Dendritic cell treated with granulocyte-macrophage colony-stimulating factor and Interleukin-4, amounts not matched to agents 40 ng/mL and 50 ng/mL, for 4 days (primary cell): ENCODE measurements around the gene DELE1.
A peak's percentile ranks its signal among the peaks of the same experiment; 100 is the strongest.

Source experiments
- H3K27ac Mint-ChIP-seq: one replicate; pipeline ENCODE4 v1.8.0; 2022; ENCODE audit warnings: mild to moderate bottlenecking, mixed read lengths
- H3K27me3 Mint-ChIP-seq: one replicate; pipeline ENCODE4 v1.8.0; 2022; ENCODE audit warnings: mild to moderate bottlenecking, mixed read lengths
- H3K36me3 Mint-ChIP-seq: one replicate; pipeline ENCODE4 v1.8.0; 2022; ENCODE audit warnings: low read depth, mixed read lengths
- H3K4me1 Mint-ChIP-seq: one replicate; pipeline ENCODE4 v1.8.0; 2022; ENCODE audit warnings: low read depth, mixed read lengths
- H3K4me3 Mint-ChIP-seq: one replicate; pipeline ENCODE4 v1.8.0; 2022; ENCODE audit warnings: mild to moderate bottlenecking, moderate library complexity, mixed read lengths
- H3K9me3 Mint-ChIP-seq: one replicate; pipeline ENCODE4 v1.8.0; 2022; ENCODE audit warnings: mixed read lengths
- intact Hi-C: fragments of 100-400 bp; cut with micrococcal nuclease; formaldehyde crosslinking; loops from one replicate; pipeline ENCODE4 v1.15.0; 2022

DELE1 gene

DNA sequence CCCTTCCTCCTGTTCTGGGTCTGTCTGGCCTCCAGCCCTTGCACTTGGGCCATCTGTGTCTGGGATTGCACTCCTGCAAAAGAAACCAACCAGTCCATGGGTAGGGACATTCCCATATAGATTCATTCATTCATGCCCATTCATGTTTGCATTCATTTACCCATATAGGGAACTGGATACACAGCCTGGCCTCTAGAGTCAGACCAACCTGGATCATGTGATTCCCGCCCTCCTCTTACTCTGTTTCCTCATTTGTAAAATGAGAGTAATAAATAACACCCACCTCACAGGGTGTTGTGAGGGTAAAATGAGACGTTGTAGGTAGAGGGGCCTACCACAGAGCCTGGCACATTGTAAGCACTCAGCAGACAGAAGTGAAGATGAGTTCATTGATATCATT, 25.8 kb downstream of the DELE1 start:
- H3K9me3 Mint-ChIP-seq, result no peaks in the 10 kb centered on the region
- peaks cover 6% of the 10 kb centered on the region for H3K27me3 Mint-ChIP-seq
- H3K36me3 Mint-ChIP-seq, result peaks cover 5% of the 10 kb centered on the region
- no peak overlapping the region for H3K27ac Mint-ChIP-seq
- H3K4me3 Mint-ChIP-seq, result no peak overlapping the region
- intact Hi-C loops, result no loop called here
- H3K4me1 Mint-ChIP-seq, result peaks cover 70% of the 10 kb centered on the region

DNA sequence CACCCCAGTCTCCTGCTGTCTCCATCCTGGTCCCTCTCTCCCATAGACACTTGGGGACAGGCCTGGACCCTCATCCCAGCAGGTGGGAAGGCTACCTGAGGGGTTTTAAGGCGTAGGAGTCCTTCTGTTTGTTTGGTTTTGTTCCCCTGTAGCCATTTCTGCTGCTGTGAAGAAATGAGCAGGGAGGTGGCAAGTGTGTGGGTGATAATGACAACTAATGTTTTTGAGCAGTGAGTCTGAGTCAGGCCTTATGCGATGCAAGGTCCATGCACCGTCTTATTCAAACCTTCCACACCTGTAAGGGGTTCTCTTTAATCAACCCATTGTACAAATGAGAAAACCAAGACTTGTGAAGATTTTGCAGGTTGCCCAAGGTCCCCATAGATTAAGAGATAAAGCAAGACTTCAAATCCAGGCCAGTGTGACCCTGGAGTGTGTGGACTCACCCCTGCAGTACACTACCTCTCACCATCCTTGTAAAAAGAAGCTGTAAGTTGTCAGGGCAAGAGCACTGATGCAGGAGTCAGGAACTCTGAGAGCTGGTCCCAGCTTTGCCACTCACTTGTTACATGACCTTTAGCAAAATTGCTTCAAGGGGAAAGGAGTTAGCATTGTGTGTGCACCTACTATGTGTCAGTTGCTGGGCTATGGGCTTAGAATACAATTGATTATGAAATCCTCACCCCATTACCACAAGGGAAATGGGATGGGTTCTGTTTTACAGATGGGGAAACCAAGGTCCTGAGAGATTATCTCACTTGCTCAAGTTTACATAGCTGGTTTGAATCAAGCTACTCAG, 26.7 kb downstream of the DELE1 start:
- Mint-ChIP-seq H3K36me3 (no peaks in the 10 kb centered on the region), H3K27me3 (peaks cover 6% of the 10 kb centered on the region), H3K27ac (no peak overlapping the region), H3K9me3 (no peaks in the 10 kb centered on the region), H3K4me1 (peaks cover 77% of the 10 kb centered on the region), H3K4me3 (no peak overlapping the region)
- intact Hi-C loops, result no loop called here

DNA sequence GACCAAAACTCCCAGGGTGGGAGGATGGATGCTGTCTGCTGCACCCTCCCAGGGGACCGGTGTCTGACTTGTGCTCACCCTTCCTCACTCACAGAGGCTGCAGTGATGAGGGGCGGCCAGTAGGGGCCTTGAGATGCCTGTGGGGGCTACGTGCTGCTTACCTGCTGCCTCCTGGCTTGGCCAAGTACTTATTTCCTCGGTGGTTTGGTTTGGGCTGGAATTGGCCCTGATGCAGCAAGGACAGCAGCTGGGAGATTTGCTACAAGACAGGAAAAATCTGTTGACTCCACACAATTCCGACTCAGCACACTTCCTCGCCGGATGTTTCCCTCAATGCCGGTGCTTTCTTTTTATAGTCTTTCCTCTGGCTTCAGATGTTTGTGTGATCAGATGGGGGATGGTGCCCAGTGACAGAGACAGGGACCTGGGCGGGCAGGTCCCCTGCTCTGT, 27.7 kb downstream of the DELE1 start:
- Mint-ChIP-seq H3K36me3 (no peaks in the 10 kb centered on the region), H3K27me3 (peaks cover 8% of the 10 kb centered on the region), H3K27ac (peak overlapping the region; percentile 54), H3K4me3 (no peak overlapping the region), H3K9me3 (no peaks in the 10 kb centered on the region), H3K4me1 (peaks cover 69% of the 10 kb centered on the region)
- intact Hi-C loops, result no loop called here

DNA sequence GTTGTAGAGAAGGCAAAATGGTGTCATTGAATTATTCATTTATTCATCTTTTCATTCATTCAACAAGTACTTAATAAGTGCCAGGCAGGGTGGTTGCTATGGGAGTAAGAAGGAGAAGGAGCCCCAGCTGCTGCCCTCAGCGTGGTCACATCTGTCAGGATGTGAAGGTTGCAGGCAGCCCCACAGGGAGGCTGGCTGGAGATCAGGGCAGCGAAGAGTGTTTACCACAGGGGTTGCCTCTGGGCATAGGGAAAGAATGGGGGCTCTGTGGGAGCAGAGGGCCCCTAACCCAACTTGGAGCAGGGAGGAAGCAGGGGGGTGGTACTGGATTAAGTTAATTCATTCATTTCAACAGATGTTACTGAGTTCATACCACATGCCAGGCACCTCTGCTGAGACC, 28.3 kb downstream of the DELE1 start:
- Mint-ChIP-seq H3K36me3 (no peaks in the 10 kb centered on the region), H3K4me1 (peaks cover 65% of the 10 kb centered on the region), H3K27ac (peak overlapping the region; percentile 54), H3K9me3 (no peaks in the 10 kb centered on the region), H3K4me3 (no peak overlapping the region), H3K27me3 (peaks cover 8% of the 10 kb centered on the region)
- intact Hi-C loops, result no loop called here

DNA sequence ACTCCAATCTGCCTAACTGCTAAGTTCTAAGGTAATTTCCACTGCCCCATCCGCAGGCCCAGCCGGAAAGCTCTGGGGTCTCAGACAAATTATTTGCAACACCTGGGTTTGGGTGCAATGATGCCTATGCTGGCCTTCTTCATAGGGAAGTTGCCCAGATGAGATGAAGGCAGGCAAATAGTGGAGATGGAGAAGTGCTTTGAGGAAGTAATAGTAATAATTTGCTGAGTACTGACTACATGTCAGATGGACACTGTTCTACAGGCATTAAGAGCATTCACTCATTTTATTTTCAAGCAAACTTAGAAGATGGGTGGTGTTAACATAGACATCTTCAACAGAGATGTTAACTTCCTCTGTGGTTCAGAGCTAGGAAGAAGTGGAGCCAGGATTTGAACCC, 30.5 kb downstream of the DELE1 start:
- peak overlapping the region; percentile 66 for H3K27ac Mint-ChIP-seq
- H3K4me3 Mint-ChIP-seq, result no peak overlapping the region
- no peaks in the 10 kb centered on the region for H3K36me3 Mint-ChIP-seq
- peaks cover 75% of the 10 kb centered on the region for H3K4me1 Mint-ChIP-seq
- peaks cover 12% of the 10 kb centered on the region for H3K27me3 Mint-ChIP-seq
- no peaks in the 10 kb centered on the region for H3K9me3 Mint-ChIP-seq
- intact Hi-C loops, result no loop called here

DNA sequence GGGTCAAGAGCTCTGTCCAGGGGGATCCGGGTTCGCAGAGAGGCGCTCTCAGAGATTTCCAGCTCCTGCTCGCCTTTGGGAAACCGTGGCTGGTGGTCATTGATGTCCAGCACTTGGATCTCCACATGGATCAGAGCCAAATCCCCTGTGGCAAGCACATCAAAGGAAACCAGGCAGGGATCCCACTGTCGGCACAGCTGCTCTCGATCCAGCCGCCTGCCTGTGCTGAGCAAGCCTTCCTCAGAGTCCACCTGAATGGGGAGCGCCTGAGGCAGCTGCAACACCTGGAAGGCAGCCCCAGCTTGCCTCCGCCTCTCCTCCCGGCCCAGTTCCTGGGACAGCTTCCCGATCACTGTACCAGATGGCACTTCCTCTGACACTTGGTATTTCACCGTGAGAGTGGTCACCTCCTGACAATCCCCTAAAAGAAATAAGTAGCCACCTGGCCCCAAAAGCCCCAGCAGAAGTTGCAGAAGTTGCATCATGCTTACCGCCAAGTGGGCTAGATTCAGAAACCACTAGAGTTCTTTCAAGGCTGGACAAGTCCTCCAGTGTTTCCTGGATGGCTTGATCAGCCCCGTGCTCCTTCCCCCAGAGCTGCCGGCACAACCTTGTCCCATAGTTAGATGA, 33.8 kb downstream of the DELE1 start:
- intact Hi-C loops, result no loop called here
- Mint-ChIP-seq H3K27ac (peak overlapping the region; percentile 51), H3K4me3 (peak overlapping the region; percentile 34), H3K27me3 (peaks cover 6% of the 10 kb centered on the region), H3K4me1 (peaks cover 71% of the 10 kb centered on the region), H3K9me3 (no peaks in the 10 kb centered on the region), H3K36me3 (no peaks in the 10 kb centered on the region)

DNA sequence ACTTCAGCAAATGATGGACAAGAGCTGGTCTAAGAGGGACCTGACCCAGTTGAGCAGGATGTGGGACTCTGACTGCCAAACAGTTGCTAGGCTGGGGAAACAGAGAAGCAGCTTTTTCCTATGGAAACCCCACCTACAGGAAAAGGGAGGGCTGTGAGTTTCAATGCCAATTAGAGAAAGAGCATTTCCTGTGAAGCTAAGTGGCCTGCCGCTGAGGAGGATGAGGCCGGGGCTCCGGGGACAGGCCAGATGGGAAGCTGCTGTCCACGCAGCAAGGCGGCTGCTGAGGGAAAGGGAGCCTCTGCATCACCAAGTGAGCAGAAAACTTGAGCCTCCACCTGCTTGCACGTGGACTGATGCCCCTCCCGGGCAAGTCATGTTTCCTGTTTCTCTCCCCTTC, 34.4 kb downstream of the DELE1 start, which contains the start of gene PCDH12:
PCDH12 (minus strand) TSS at position 90 of the 400 bp plus-strand sequence. CDS start 351 bp downstream, outside the sequence.
- intact Hi-C loops, result no loop called here
- peaks cover 6% of the 10 kb centered on the region for H3K27me3 Mint-ChIP-seq
- H3K9me3 Mint-ChIP-seq, result no peaks in the 10 kb centered on the region
- H3K4me3 Mint-ChIP-seq, result peak within 1 kb of the TSS; percentile 34
- peak within 1 kb of the TSS; percentile 51 for H3K27ac Mint-ChIP-seq
- no peaks in the 10 kb centered on the region for H3K36me3 Mint-ChIP-seq
- H3K4me1 Mint-ChIP-seq, result peaks cover 65% of the 10 kb centered on the region

DNA sequence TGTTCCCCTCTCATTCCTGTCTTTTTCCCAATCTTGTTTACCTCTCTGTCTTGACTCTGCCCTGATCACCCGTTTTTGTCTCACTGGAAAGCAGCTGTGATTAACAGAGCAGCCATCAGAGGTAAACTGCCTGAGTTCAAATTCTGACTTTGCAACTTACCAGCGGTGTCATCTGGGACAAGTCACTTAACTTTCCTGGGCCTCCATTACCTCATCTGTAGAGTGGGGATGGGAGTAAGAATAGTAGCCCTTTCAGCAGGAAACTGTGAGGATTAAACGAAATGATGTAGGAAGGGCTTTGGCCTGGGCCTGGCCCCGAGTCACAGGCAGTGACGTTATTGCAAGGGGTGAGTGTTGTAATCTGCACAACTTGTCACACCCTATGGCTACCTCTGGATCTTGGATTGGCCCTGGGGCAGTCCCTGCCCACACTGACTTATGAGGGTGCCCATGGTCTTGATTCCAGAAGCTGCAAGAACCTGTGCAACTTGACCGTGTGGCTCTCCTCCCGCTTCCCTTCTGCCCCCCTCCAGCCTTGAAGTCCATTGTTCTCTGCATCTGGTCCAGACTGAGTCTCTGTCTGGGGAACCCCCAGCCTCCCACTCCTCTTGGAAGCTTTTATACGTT, 35.0 kb downstream of the DELE1 start:
- Mint-ChIP-seq H3K36me3 (no peaks in the 10 kb centered on the region), H3K4me3 (no peak overlapping the region), H3K4me1 (peaks cover 60% of the 10 kb centered on the region), H3K27me3 (peaks cover 6% of the 10 kb centered on the region), H3K9me3 (no peaks in the 10 kb centered on the region), H3K27ac (peak overlapping the region; percentile 5)
- intact Hi-C loops, result no loop called here

DNA sequence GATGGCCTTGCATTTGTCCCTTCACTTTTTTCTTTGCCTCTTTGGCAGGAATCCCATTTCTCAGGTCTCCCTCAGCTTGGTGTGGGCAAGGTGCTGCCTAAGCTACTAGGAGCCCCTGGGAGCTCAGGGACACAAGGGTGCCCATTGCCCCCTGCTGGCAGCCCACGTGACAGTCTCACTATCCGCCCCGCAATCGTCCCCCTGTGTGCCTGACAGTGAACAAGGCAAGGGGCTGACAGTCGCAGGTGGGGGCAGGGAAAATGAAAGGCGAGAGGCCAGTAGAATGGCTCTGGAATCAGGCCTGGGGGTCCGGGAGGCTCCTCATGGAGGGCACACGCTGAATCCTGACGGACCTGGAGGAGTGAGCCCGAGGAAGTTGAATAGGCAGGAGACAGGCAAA, 36.3 kb downstream of the DELE1 start:
- H3K27ac Mint-ChIP-seq, result peak overlapping the region; percentile 5
- H3K4me1 Mint-ChIP-seq, result peaks cover 46% of the 10 kb centered on the region
- H3K27me3 Mint-ChIP-seq, result peaks cover 6% of the 10 kb centered on the region
- no peaks in the 10 kb centered on the region for H3K36me3 Mint-ChIP-seq
- H3K9me3 Mint-ChIP-seq, result no peaks in the 10 kb centered on the region
- no peak overlapping the region for H3K4me3 Mint-ChIP-seq
- intact Hi-C loops, result loop anchor here (2.0 kb wide), 2 partner anchors 81 to 267 kb away; partner anchors contain the start of gene PCDH1

DNA sequence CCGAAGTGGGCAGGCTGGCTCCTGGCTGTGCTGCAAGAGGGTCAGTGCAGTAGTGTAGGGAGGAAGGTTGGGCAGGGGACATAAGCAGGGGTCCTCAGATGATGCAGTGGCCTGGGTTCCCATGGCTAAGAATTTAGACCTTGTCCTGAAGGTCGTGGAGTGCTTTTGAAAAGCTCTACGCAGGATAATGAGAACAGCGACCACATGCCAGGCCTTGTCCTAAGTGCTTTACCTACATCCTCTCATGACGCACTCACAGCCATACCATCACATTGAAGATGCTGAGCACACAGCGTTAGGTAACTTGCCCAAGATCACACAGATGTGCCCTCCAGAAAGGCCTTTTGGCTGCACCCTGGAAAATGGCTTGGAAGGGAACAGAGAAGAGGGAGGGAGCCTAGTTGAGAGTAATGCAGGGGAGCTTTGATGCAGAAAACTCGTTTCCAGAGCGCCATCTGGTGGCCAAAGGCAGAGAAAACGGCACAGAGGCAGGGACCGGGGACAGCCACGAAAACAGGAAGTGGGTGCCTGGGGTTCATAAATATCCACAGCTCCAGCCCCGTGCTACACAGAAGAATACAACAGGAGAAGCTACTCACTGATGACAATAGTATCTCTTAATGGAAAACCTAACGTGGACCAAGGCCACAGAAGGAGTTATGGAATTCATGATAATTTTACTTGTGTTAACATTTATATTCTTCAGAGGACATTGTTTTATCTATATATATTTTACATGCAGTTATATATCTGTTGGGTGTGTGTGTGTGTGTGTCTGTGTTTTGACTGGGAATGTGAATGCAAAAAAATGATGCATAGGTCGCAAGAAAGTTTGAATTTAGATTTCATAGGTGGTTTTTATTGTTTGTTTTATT, 37.0 kb downstream of the DELE1 start:
- intact Hi-C loops, result loop anchor here (2.0 kb wide), 2 partner anchors 82 to 268 kb away; partner anchors contain the start of gene PCDH1
- H3K36me3 Mint-ChIP-seq, result no peaks in the 10 kb centered on the region
- H3K4me1 Mint-ChIP-seq, result peaks cover 41% of the 10 kb centered on the region
- H3K27me3 Mint-ChIP-seq, result peaks cover 6% of the 10 kb centered on the region
- H3K9me3 Mint-ChIP-seq, result no peaks in the 10 kb centered on the region
- no peak overlapping the region for H3K27ac Mint-ChIP-seq
- no peak overlapping the region for H3K4me3 Mint-ChIP-seq

DNA sequence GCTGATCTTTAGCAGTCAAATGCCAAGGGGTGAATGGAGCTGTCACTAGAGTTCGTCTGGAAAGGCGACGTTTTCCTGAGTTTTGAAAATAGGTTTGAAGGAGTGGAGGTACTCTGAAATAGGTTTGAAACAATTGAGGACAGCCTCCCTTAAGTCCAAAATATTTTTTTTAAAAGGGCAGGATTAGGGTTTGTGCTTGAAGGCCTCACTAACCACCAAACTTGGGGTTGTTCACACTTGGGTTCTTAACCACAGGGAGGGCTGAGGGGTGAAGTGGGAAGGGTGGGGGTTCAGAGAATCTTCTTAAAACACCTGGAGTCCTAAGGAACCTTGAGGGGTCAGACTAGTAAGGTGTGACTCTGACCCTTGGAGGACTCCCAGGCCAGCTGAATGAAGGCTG, 37.8 kb downstream of the DELE1 start:
- no peak overlapping the region for H3K4me3 Mint-ChIP-seq
- H3K36me3 Mint-ChIP-seq, result no peaks in the 10 kb centered on the region
- intact Hi-C loops, result loop anchor here (2.0 kb wide), 2 partner anchors 83 to 269 kb away; partner anchors contain the start of gene PCDH1
- H3K4me1 Mint-ChIP-seq, result peaks cover 41% of the 10 kb centered on the region
- H3K9me3 Mint-ChIP-seq, result no peaks in the 10 kb centered on the region
- peaks cover 4% of the 10 kb centered on the region for H3K27me3 Mint-ChIP-seq
- no peak overlapping the region for H3K27ac Mint-ChIP-seq

DNA sequence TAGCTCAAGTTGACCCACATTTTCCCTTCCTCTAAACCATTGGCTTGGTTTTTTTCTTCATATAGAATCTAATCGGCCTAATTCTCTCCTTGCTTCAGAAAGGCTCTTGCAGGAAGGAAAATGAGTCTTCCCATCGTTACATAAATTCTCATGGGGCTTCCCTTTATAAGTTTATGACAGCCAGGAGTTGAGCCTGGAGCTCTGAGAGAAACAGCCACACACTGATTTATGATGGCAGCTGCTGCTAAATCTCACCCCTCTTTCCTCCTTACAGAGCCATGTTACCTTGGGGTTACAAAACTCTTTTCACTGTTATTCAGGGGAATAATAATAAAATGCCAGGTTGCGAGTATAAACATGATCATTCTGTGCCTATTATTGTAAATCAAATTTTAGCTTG, 40.0 kb downstream of the DELE1 start:
- H3K4me1 Mint-ChIP-seq, result peaks cover 34% of the 10 kb centered on the region
- intact Hi-C loops, result no loop called here
- H3K27me3 Mint-ChIP-seq, result no peaks in the 10 kb centered on the region

DNA sequence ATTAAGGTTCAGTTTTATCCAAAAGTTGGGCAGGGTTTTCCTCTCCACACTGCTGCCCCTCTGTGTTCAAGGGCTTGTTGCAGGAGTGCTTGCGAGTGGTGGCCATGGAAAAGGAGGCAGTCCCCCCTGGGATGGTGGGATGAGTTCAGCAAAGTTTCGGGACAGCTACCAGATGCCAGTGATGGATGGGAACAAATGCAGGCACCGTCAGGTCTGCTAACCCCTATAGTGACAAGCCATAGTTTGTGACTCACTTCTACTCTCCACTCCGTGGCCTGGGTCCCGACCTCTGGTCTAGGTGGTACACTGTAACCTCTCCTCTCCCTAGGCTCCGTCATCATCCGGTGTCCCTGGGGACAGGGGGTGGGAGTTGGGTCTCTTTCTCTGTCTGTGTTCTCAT, 41.4 kb downstream of the DELE1 start:
- Mint-ChIP-seq H3K4me3 (no peak overlapping the region), H3K27ac (no peak overlapping the region), H3K27me3 (no peaks in the 10 kb centered on the region), H3K9me3 (no peaks in the 10 kb centered on the region), H3K36me3 (peaks cover 11% of the 10 kb centered on the region), H3K4me1 (peaks cover 28% of the 10 kb centered on the region)
- intact Hi-C loops, result no loop called here

More for the DNA sequence above, 40.0 kb downstream of the DELE1 start:
- Mint-ChIP-seq H3K36me3 (peaks cover under 1% of the 10 kb centered on the region), H3K4me3 (no peak overlapping the region), H3K9me3 (no peaks in the 10 kb centered on the region), H3K27ac (no peak overlapping the region)
